ENCODE measurements around the gene VAV3.

DNA sequence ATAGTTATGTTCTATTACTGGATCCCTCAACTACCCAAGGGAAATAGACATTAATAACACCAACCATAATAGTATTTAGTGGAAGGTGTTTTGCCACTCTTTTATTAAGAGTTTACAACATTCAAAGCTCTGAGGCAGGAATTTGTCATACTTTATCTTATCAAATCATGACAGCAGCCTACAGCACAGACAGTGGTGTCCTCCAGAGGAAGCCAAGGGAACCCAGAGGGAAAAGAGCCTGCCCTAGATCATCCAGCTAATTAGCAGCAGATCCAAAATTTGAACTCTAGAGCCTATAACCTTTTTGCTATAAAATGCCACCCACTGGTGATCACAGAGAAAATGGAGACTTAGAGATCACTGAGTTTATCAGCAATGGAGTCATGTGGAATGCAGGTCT lies 18.2 kb downstream of the VAV3 start:
- TF ChIP-seq, protein P1, sequence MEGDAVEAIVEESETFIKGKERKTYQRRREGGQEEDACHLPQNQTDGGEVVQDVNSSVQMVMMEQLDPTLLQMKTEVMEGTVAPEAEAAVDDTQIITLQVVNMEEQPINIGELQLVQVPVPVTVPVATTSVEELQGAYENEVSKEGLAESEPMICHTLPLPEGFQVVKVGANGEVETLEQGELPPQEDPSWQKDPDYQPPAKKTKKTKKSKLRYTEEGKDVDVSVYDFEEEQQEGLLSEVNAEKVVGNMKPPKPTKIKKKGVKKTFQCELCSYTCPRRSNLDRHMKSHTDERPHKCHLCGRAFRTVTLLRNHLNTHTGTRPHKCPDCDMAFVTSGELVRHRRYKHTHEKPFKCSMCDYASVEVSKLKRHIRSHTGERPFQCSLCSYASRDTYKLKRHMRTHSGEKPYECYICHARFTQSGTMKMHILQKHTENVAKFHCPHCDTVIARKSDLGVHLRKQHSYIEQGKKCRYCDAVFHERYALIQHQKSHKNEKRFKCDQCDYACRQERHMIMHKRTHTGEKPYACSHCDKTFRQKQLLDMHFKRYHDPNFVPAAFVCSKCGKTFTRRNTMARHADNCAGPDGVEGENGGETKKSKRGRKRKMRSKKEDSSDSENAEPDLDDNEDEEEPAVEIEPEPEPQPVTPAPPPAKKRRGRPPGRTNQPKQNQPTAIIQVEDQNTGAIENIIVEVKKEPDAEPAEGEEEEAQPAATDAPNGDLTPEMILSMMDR (IDR thresholded peaks at IDR 0.05), result no peak
- no peak for TF ChIP-seq POLR2A (IDR thresholded peaks at IDR 0.05)

All from heart left ventricle (tissue), 13 donors.